Gastrocnemius medialis (tissue), 4 donors: ENCODE results near the gene DPH3. TPM values are rescaled to one million over a fixed set of nuclear protein-coding genes. Genes with fewer than 3 reads are reported as not detected.

Experiments used
- ATAC-seq, 2 donors: fragments of 150-250 bp; one replicate each; pipeline ENCODE4 v1.9.1; 2016
- DNase-seq, 2 donors: peaks; one replicate each; pipeline ENCODE4 v3.0.0-alpha.2; 2019
- H3K27ac ChIP-seq, 4 donors: fragments of 200-600 bp; sonication (generic); 1 replicate in 1 of 4; 2 replicates in 3 of 4; pipeline ENCODE4 v1.5.1; 2016 to 2018; ENCODE audit warnings: mild to moderate bottlenecking in 2 of 4, moderate library complexity in 1 of 4
- H3K27me3 ChIP-seq, 3 donors: fragments of 200-600 bp; sonication (generic) in 2 of 3; 1 replicate in 1 of 3; 2 replicates in 2 of 3; pipeline versions ENCODE4 v1.5.1 to v1.6.0; 2016 to 2019; ENCODE audit warnings: mild to moderate bottlenecking in 1 of 3, moderate library complexity in 1 of 3
- H3K36me3 ChIP-seq, 2 donors: fragments of 200-600 bp; sonication (generic) in 1 of 2; one replicate each; pipeline ENCODE4 v1.5.1; 2017 to 2018
- H3K4me1 ChIP-seq, 2 donors: fragments of 200-600 bp; sonication (generic) in 1 of 2; one replicate each; pipeline ENCODE4 v1.5.1; 2016 to 2017; ENCODE audit warnings: mild to moderate bottlenecking in 2 of 2
- H3K4me3 ChIP-seq, 4 donors: fragments of 200-600 bp; sonication (generic) in 3 of 4; 1 replicate in 1 of 4; 2 replicates in 3 of 4; pipeline ENCODE4 v1.5.1; 2016 to 2019; ENCODE audit warnings: mild to moderate bottlenecking in 2 of 4
- H3K9me3 ChIP-seq, 3 donors: fragments of 200-600 bp; sonication (generic) in 2 of 3; 1 replicate in 1 of 3; 2 replicates in 2 of 3; pipeline ENCODE4 v1.5.1; 2016 to 2019
- CTCF ChIP-seq, 5 experiments: fragments of 450-650 bp in 3 of 5; fragments of 200-600 bp in 2 of 5; sonication (generic) in 2 of 5; IDR thresholded peaks in 4 of 5; conservative IDR thresholded peaks in 1 of 5; 1 replicate in 4 of 5; 2 replicates in 1 of 5; pipeline ENCODE4 v1.5.1; 2016 to 2019; ENCODE audit warnings: antibody characterized with exemption in 5 of 5, mild to moderate bottlenecking in 3 of 5, moderate library complexity in 3 of 5
- POLR2A ChIP-seq, 2 donors: fragments of 450-650 bp; IDR thresholded peaks; one replicate each; pipeline ENCODE4 v1.6.1; 2017; ENCODE audit warnings: antibody characterized with exemption in 2 of 2, mild to moderate bottlenecking in 2 of 2, moderate library complexity in 2 of 2
- in situ Hi-C, 4 donors: fragments of 200-750 bp; cut with MboI; loops; one replicate each; pipeline versions ENCODE4 v1.15.0 to v1.8.0; 2017; ENCODE audit warnings: low sequenced_read_pairs in 4 of 4
- intact Hi-C: fragments of 100-400 bp; cut with DNase I; formaldehyde crosslinking; loops from one replicate; pipeline ENCODE4 v1.15.1; 2023; ENCODE audit warnings: low total_unique reads
- total RNA-seq, 4 donors: library from RNA; depleted of rRNA; stranded (reverse); fragments of >200 nt; gene quantifications; one replicate each; pipeline versions ENCODE4 v1.1.0 to v1.2.3, GENCODE V29; 2016

The DPH3 gene
- total RNA-seq, 4 donors from 2014 or later = 40.3 to 66.6 (median 44.2) TPM

- in situ Hi-C loops = loop anchor here (5.0 to 25.0 kb wide), 9 partner anchors 74 to 614 kb away; partner anchors contain the start of gene GALNT15 (in 1 of the 4)
- ATAC-seq = no peak
Measured at GRCh38 chr3:16248556-16248955, 16.2 kb downstream of the DPH3 start.

GRCh38 chr3:16247282-16248061 is 17.3 kb downstream of the DPH3 start:
- intact Hi-C loops (loop anchor here (1.0 to 2.0 kb wide), 4 partner anchors 73 to 617 kb away; partner anchors contain the start of gene GALNT15), in situ Hi-C loops (loop anchor here (5.0 to 25.0 kb wide), 9 partner anchors 73 to 613 kb away; partner anchors contain the start of gene GALNT15 (in 1 of the 4))
- DNase-seq (peak; percentile 61 to 78), ATAC-seq (peak; percentile 39 to 60)
- Histone ChIP-seq H3K4me1 (peaks cover 26 to 27% of the 10 kb centered on the region in 2 donors), H3K36me3 (no peaks in the 10 kb centered on the region), H3K9me3 (no peaks in the 10 kb centered on the region), H3K4me3 (no peak overlapping the region), H3K27me3 (no peaks in the 10 kb centered on the region), H3K27ac (no peak overlapping the region)
- peak; percentile 79 to 98 (median 95) for TF ChIP-seq CTCF (IDR thresholded peaks at IDR 0.05 in 4 of 5, conservative IDR thresholded peaks at IDR 0.05 in 1 of 5)
- TF ChIP-seq POLR2A (IDR thresholded peaks at IDR 0.05) = no peak

More at GRCh38 chr3:16248556-16248955, 16.2 kb downstream of the DPH3 start:
- H3K4me1 ChIP-seq = peaks cover 32 to 33% of the 10 kb centered on the region in 2 donors
- H3K9me3 ChIP-seq = no peaks in the 10 kb centered on the region
- no peaks in the 10 kb centered on the region for H3K36me3 ChIP-seq
- H3K27me3 ChIP-seq = no peaks in the 10 kb centered on the region
- intact Hi-C loops = loop anchor here (2.0 kb wide), 2 partner anchors 74 to 618 kb away; partner anchors contain the start of gene GALNT15
- TF ChIP-seq POLR2A (IDR thresholded peaks at IDR 0.05) (no peak), CTCF (IDR thresholded peaks at IDR 0.05 in 4 of 5, conservative IDR thresholded peaks at IDR 0.05 in 1 of 5) (no peak)
- DNase-seq = no peak
- H3K27ac ChIP-seq = no peak overlapping the region
- no peak overlapping the region for H3K4me3 ChIP-seq

- in situ Hi-C loops = loop anchor here (5.0 to 25.0 kb wide), 9 partner anchors 71 to 611 kb away; partner anchors contain the start of gene GALNT15 (in 1 of the 4)
- peak overlapping the region in 1 of 4 donors; percentile 76 for H3K27ac ChIP-seq
- no peaks in the 10 kb centered on the region for H3K9me3 ChIP-seq
- H3K36me3 ChIP-seq = no peaks in the 10 kb centered on the region
- TF ChIP-seq POLR2A (IDR thresholded peaks at IDR 0.05) = no peak
- peaks cover 22 to 26% of the 10 kb centered on the region in 2 donors for H3K4me1 ChIP-seq
- DNase-seq (no peak), ATAC-seq (no peak)
- intact Hi-C loops = no loop called here
- H3K4me3 ChIP-seq = no peak overlapping the region
- H3K27me3 ChIP-seq = no peaks in the 10 kb centered on the region
Measured at GRCh38 chr3:16245609-16246008, 19.1 kb downstream of the DPH3 start.

GRCh38 chr3:16243706-16244490 is 20.8 kb downstream of the DPH3 start:
- in situ Hi-C loops = loop anchor here (5.0 to 25.0 kb wide), 8 partner anchors 69 to 609 kb away; partner anchors contain the start of gene GALNT15 (in 1 of the 4)
- intact Hi-C loops = no loop called here
- Histone ChIP-seq H3K9me3 (no peaks in the 10 kb centered on the region), H3K4me3 (no peak overlapping the region), H3K36me3 (no peaks in the 10 kb centered on the region), H3K4me1 (peaks cover 26 to 31% of the 10 kb centered on the region in 2 donors), H3K27me3 (no peaks in the 10 kb centered on the region), H3K27ac (peak overlapping the region; percentile 70 to 83 (median 74))
- ATAC-seq (peak; percentile 83 to 92), DNase-seq (peak; percentile 82 to 84)
- no peak for TF ChIP-seq POLR2A (IDR thresholded peaks at IDR 0.05)
- no peak for TF ChIP-seq CTCF (IDR thresholded peaks at IDR 0.05 in 4 of 5, conservative IDR thresholded peaks at IDR 0.05 in 1 of 5)
